Astrocyte of the cerebellum (primary cell): ENCODE data around the gene MIA.

ENCODE experiments used
- DNase-seq: peaks from one replicate; pipeline ENCODE4 v3.0.0-alpha.2; 2011; ENCODE audit warnings: low read depth
- H3K4me3 ChIP-seq: 2 replicates; pipeline ENCODE4 v1.5.1; 2011; ENCODE audit warnings: mild to moderate bottlenecking, low read depth, low read length, moderate library complexity
- CTCF ChIP-seq: IDR thresholded peaks from 2 replicates; pipeline ENCODE4 v1.5.1; 2012; ENCODE audit warnings: low read length, low read depth, moderate library complexity, mild to moderate bottlenecking; ENCODE audit errors: missing control alignments
- in situ Hi-C: cut with HindIII; loops from 2 replicates; pipeline ENCODE4 v1.10.0; 2017; ENCODE audit warnings: low sequenced_read_pairs

The MIA gene

GRCh38 chr19:40803857-40804782 is 28.8 kb downstream of the MIA start:
- DNase-seq = no peak
- in situ Hi-C loops = no loop called here
- H3K4me3 ChIP-seq = no peak overlapping the region

GRCh38 chr19:40804783-40805242 is 29.5 kb downstream of the MIA start:
- H3K4me3 ChIP-seq = no peak overlapping the region
- peak; percentile 30 for TF ChIP-seq CTCF
- in situ Hi-C loops = no loop called here
- no peak for DNase-seq

More at GRCh38 chr19:40803857-40804782, 28.8 kb downstream of the MIA start:
- TF ChIP-seq CTCF = no peak

- H3K4me3 ChIP-seq = no peak overlapping the region
- TF ChIP-seq CTCF = no peak
- no peak for DNase-seq
- in situ Hi-C loops = no loop called here
These were observed 30.0 kb downstream of the MIA start for GRCh38 chr19:40805258-40805868.

- peak; percentile 76 for DNase-seq
- in situ Hi-C loops = no loop called here
- H3K4me3 ChIP-seq = no peak overlapping the region
- TF ChIP-seq CTCF = peak; percentile 94
These were observed 31.3 kb downstream of the MIA start for GRCh38 chr19:40806423-40807146.

- DNase-seq = no peak
- TF ChIP-seq CTCF = peak; percentile 34
- in situ Hi-C loops = no loop called here
- H3K4me3 ChIP-seq = no peak overlapping the region
These were observed 32.1 kb downstream of the MIA start for GRCh38 chr19:40807147-40808020.

GRCh38 chr19:40808021-40808325 is 32.7 kb downstream of the MIA start:
- no peak overlapping the region for H3K4me3 ChIP-seq
- in situ Hi-C loops = no loop called here
- no peak for DNase-seq
- TF ChIP-seq CTCF = no peak
